GDM1 (cell line): ENCODE measurements around the gene FNIP2.
"Not testable (repeated sequence)": the region's sequence is repeated elsewhere in the genome, so short reads cannot be mapped to it uniquely, and the experiment has no call there.

Experiments
- DNase-seq: peaks from one replicate; lab custom pipeline; 2025; lab: John Stamatoyannopoulos, UW

FNIP2 gene

GRCh38 chr4:158793430-158793829, 24.6 kb downstream of the FNIP2 start:
- not testable (repeated sequence) for DNase-seq

GRCh38 chr4:158796370-158797140, 27.7 kb downstream of the FNIP2 start:
- no peak for DNase-seq

GRCh38 chr4:158798062-158798461, 29.2 kb downstream of the FNIP2 start:
- no peak for DNase-seq

- no peak for DNase-seq
These were observed 30.4 kb downstream of the FNIP2 start for GRCh38 chr4:158799013-158799770.

- DNase-seq, result no peak
These were observed 31.0 kb downstream of the FNIP2 start for GRCh38 chr4:158799856-158800255.

GRCh38 chr4:158801066-158801465, 32.2 kb downstream of the FNIP2 start:
- no peak for DNase-seq

GRCh38 chr4:158801677-158802076, 32.9 kb downstream of the FNIP2 start:
- no peak for DNase-seq

- no peak for DNase-seq
These were observed 34.1 kb downstream of the FNIP2 start for GRCh38 chr4:158802914-158803313.

- no peak for DNase-seq
These were observed 37.0 kb downstream of the FNIP2 start for GRCh38 chr4:158805635-158806471.

GRCh38 chr4:158807691-158808090, 38.9 kb downstream of the FNIP2 start:
- no peak for DNase-seq

- no peak for DNase-seq
These were observed 39.6 kb downstream of the FNIP2 start for GRCh38 chr4:158808399-158808798.

GRCh38 chr4:158809208-158809607, 40.4 kb downstream of the FNIP2 start:
- not testable (repeated sequence) for DNase-seq

GRCh38 chr4:158809611-158810486, 41.0 kb downstream of the FNIP2 start:
- DNase-seq, result peak; percentile 35

GRCh38 chr4:158810487-158811215, 41.8 kb downstream of the FNIP2 start:
- DNase-seq, result no peak

GRCh38 chr4:158811216-158811540, 42.4 kb downstream of the FNIP2 start:
- DNase-seq, result no peak

GRCh38 chr4:158811704-158812103, 42.9 kb downstream of the FNIP2 start:
- peak; percentile 58 for DNase-seq

GRCh38 chr4:158812133-158812532, 43.3 kb downstream of the FNIP2 start:
- DNase-seq, result no peak

GRCh38 chr4:158812543-158812942, 43.7 kb downstream of the FNIP2 start:
- no peak for DNase-seq

GRCh38 chr4:158813113-158813512, 44.3 kb downstream of the FNIP2 start:
- no peak for DNase-seq

GRCh38 chr4:158814207-158814606, 45.4 kb downstream of the FNIP2 start:
- no peak for DNase-seq
